Hepatocyte (in vitro differentiated cells): ENCODE results near the gene KLF9. TPM values are rescaled to one million over a fixed set of nuclear protein-coding genes. Genes with fewer than 3 reads are reported as not detected.

ENCODE experiments used
- DNase-seq: peaks from one replicate; pipeline ENCODE4 v3.0.0-alpha.2; 2016; ENCODE audit warnings: low spot score
- H2AFZ ChIP-seq: fragments of 200-600 bp; sonication (generic); 2 replicates; pipeline ENCODE4 v1.6.0; 2016; ENCODE audit warnings: antibody characterized with exemption, mild to moderate bottlenecking
- H3K27ac ChIP-seq: fragments of 200-600 bp; sonication (generic); 2 replicates; pipeline ENCODE4 v1.5.1; 2016; ENCODE audit warnings: mild to moderate bottlenecking
- H3K27me3 ChIP-seq: fragments of 200-600 bp; sonication (generic); 2 replicates; pipeline ENCODE4 v1.6.1; 2016
- H3K36me3 ChIP-seq: fragments of 200-600 bp; sonication (generic); replicated peaks from 2 replicates; pipeline ENCODE4 v1.5.1; 2016; ENCODE audit warnings: low read depth; ENCODE audit not compliant: insufficient read depth
- H3K4me1 ChIP-seq: fragments of 200-600 bp; sonication (generic); 2 replicates; pipeline ENCODE4 v1.5.1; 2016; ENCODE audit warnings: mild to moderate bottlenecking, moderate library complexity; ENCODE audit not compliant: insufficient read depth
- H3K4me2 ChIP-seq: fragments of 200-600 bp; sonication (generic); 2 replicates; pipeline ENCODE4 v1.6.0; 2016
- H3K4me3 ChIP-seq: fragments of 200-600 bp; sonication (generic); 2 replicates; pipeline ENCODE4 v1.5.1; 2016; ENCODE audit warnings: mild to moderate bottlenecking
- H3K79me2 ChIP-seq: fragments of 200-600 bp; sonication (generic); 2 replicates; pipeline ENCODE4 v1.6.0; 2017; ENCODE audit warnings: mild to moderate bottlenecking
- H3K9me2 ChIP-seq: fragments of 200-600 bp; sonication (generic); replicated peaks from 2 replicates; pipeline ENCODE4 v1.6.0; 2017; ENCODE audit warnings: mild to moderate bottlenecking; ENCODE audit not compliant: insufficient read depth
- H3K9me3 ChIP-seq: fragments of 200-600 bp; sonication (generic); 2 replicates; pipeline ENCODE4 v1.5.1; 2016; ENCODE audit warnings: low read depth, mild to moderate bottlenecking
- H4K20me1 ChIP-seq: fragments of 200-600 bp; sonication (generic); 2 replicates; pipeline ENCODE4 v1.6.0; 2016; ENCODE audit warnings: mild to moderate bottlenecking; ENCODE audit not compliant: insufficient read depth, poor library complexity, severe bottlenecking
- CTCF ChIP-seq: fragments of 200-600 bp; sonication (generic); IDR thresholded peaks from 2 replicates; pipeline ENCODE4 v1.5.1; 2016; ENCODE audit warnings: antibody characterized with exemption, mild to moderate bottlenecking; ENCODE audit not compliant: poor library complexity
- EZH2 ChIP-seq: fragments of 200-600 bp; sonication (generic); IDR thresholded peaks from 2 replicates; pipeline ENCODE4 v1.6.1; 2016; ENCODE audit warnings: antibody characterized with exemption, mild to moderate bottlenecking, borderline replicate concordance
- EZH2phosphoT487 ChIP-seq: fragments of 200-600 bp; sonication (generic); IDR thresholded peaks from one replicate; pipeline ENCODE4 v1.6.1; 2018; ENCODE audit warnings: antibody characterized with exemption, mild to moderate bottlenecking, low read depth, moderate library complexity; ENCODE audit not compliant: unreplicated experiment, severe bottlenecking
- WGBS: methylation state at CpG from one replicate; pipeline ENCODE4 v1.1.6; 2016; ENCODE audit warnings: low lambda C conversion rate; ENCODE audit errors: missing lambda C conversion rate; 5-methylcytosine and 5-hydroxymethylcytosine counted together
- polyA plus RNA-seq: library from polyadenylated mRNA; unstranded; fragments of >200 nt; fragmentation: Nextera tagmentation; extraction: Ambion mirVana; gene quantifications from 2 replicates; pipeline ENCODE4 v1.2.1, GENCODE V29; 2016
- total RNA-seq: library from RNA; depleted of rRNA; stranded (reverse); fragments of >200 nt; gene quantifications from 2 replicates; pipeline ENCODE4 v1.2.3, GENCODE V29; 2014

KLF9 gene
- total and polyA plus RNA-seq, 2 experiments from 2014 or later, result 5.3 to 29.4 TPM

DNA sequence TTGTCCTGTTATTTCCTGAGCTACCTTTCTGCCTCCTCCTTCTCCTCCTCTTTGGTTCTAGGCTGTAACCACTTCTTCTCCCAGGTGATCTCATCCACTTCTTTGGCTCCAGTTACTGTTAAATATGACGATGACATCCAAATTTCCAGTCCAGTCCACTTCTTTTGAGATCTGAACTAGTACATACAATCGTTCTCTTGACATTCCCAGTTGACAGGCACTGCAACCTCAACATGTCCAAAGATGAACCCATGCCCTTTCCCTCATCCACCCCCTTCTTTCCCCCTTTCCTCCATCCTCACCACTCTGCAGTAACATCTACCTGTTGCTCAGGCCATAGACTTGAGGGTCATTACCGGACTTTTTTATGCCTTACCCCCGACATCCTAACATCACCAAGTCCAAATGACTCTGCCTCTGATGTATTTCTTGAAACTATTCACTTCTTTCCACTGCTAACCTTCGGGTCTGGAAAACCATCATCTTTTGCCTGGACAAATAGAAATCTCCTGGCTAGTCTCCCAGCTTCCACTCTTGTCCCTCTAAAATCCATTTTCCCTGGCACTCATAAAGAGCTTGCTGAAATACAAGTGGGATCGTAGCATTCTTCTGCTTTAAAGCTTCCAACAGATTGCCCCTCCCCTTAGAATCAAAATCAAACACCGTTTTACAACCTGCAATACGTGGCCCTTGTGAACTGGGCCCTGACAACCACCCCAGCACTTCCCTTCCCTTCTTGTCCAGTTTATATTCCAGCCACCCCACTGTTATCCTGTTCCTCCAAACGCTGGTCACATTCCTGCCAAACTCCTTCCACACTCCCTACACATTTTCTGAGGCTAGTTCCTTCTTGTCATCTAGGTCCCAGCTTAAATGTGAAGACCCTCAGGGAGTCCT lies 31.5 kb downstream of the KLF9 start:
- H3K79me2 ChIP-seq, result peaks cover 10% of the 10 kb centered on the region
- no peak overlapping the region for H3K4me3 ChIP-seq
- TF ChIP-seq EZH2phosphoT487 (no peak), CTCF (no peak), EZH2 (no peak)
- H3K27me3 ChIP-seq, result no peaks in the 10 kb centered on the region
- H3K27ac ChIP-seq, result no peak overlapping the region
- WGBS, result 82% methylated on average over 9 of the region's 9 CpGs
- no peak for DNase-seq
- no peaks in the 10 kb centered on the region for H3K9me3 ChIP-seq
- no peaks in the 10 kb centered on the region for H3K4me1 ChIP-seq
- peaks cover under 1% of the 10 kb centered on the region for H4K20me1 ChIP-seq
- no peak overlapping the region for H2AFZ ChIP-seq
- no peaks in the 10 kb centered on the region for H3K9me2 ChIP-seq
- H3K36me3 ChIP-seq, result no peaks in the 10 kb centered on the region
- H3K4me2 ChIP-seq, result no peak overlapping the region

- H2AFZ ChIP-seq, result no peak overlapping the region
- no peaks in the 10 kb centered on the region for H3K9me2 ChIP-seq
- no peaks in the 10 kb centered on the region for H3K27me3 ChIP-seq
- H3K9me3 ChIP-seq, result no peaks in the 10 kb centered on the region
- H3K27ac ChIP-seq, result no peak overlapping the region
- WGBS, result 95% methylated on average over 6 of the region's 6 CpGs
- no peak overlapping the region for H3K4me3 ChIP-seq
- no peaks in the 10 kb centered on the region for H4K20me1 ChIP-seq
- H3K36me3 ChIP-seq, result no peaks in the 10 kb centered on the region
- no peak overlapping the region for H3K4me2 ChIP-seq
- no peak for DNase-seq
- no peak for TF ChIP-seq CTCF
- peaks cover 4% of the 10 kb centered on the region for H3K79me2 ChIP-seq
- H3K4me1 ChIP-seq, result no peaks in the 10 kb centered on the region
Measured at GRCh38 chr9:70382046-70382708, 32.3 kb downstream of the KLF9 start.

DNA sequence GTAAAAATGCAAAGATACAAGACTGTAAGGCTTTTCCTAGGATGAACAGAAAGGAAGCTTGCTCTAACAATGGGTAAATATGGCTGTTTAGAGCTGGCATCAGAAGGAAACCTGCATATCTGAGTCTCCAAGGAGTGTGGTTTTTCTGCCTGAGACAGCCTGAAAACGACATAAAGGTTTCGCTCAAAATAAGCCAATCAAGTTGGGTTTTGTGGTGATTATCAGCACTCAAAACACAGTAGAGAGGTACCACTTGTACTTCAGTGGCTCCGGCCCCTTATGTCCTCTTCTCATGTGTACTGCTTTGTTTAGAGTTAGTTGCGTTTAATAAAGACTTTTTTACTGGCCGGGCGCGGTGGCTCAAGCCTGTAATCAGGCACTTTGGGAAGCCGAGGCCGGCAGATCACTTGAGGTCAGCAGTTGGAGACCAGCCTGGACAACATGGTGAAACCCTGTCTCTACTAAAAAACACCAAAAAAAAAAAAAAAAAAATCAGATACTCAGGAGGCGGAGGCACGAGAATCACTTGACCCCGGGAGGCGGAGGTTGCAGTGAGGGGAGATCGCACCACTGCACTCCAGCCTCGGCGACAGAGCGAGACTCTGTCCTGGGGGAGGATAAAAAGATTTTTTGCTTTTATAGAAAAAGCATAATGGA lies 39.4 kb downstream of the KLF9 start:
- no peak overlapping the region for H2AFZ ChIP-seq
- H3K4me3 ChIP-seq, result no peak overlapping the region
- H3K36me3 ChIP-seq, result no peaks in the 10 kb centered on the region
- H3K27me3 ChIP-seq, result no peaks in the 10 kb centered on the region
- 88% methylated on average over 17 of the region's 17 CpGs for WGBS
- H3K27ac ChIP-seq, result no peak overlapping the region
- no peaks in the 10 kb centered on the region for H4K20me1 ChIP-seq
- H3K79me2 ChIP-seq, result no peaks in the 10 kb centered on the region
- H3K9me3 ChIP-seq, result no peaks in the 10 kb centered on the region
- DNase-seq, result no peak
- H3K9me2 ChIP-seq, result no peaks in the 10 kb centered on the region
- no peak for TF ChIP-seq CTCF
- no peak for TF ChIP-seq EZH2
- no peak for TF ChIP-seq EZH2phosphoT487
- no peak overlapping the region for H3K4me2 ChIP-seq
- no peaks in the 10 kb centered on the region for H3K4me1 ChIP-seq
